SJSA1 (cell line): Measurements from ENCODE around the gene POP4. TPM values are rescaled to one million over a fixed set of nuclear protein-coding genes. Genes with fewer than 3 reads are reported as not detected.

Experiments
- DNase-seq, 2 experiments: peaks; one replicate each; pipeline ENCODE4 v3.0.0-alpha.2; 2015 to 2020; ENCODE audit warnings: low spot score in 2 of 2, low read depth in 1 of 2
- H3K27ac ChIP-seq: fragments of 250-450 bp; sonication (Bioruptor Pico); 2 replicates; pipeline ENCODE4 v1.5.1; 2020; ENCODE audit warnings: mild to moderate bottlenecking, moderate library complexity
- H3K27me3 ChIP-seq: fragments of 250-450 bp; sonication (Bioruptor Pico); replicated peaks from 2 replicates; pipeline ENCODE4 v1.5.1; 2020; ENCODE audit warnings: mild to moderate bottlenecking, moderate library complexity
- H3K36me3 ChIP-seq: fragments of 250-450 bp; sonication (Bioruptor Pico); 2 replicates; pipeline ENCODE4 v1.5.1; 2020; ENCODE audit warnings: mild to moderate bottlenecking
- H3K4me1 ChIP-seq: fragments of 250-450 bp; sonication (Bioruptor Pico); replicated peaks from 2 replicates; pipeline ENCODE4 v1.6.1; 2021; ENCODE audit warnings: mild to moderate bottlenecking
- H3K4me3 ChIP-seq: fragments of 250-450 bp; sonication (Bioruptor Pico); 2 replicates; pipeline ENCODE4 v1.5.1; 2020; ENCODE audit warnings: mild to moderate bottlenecking
- H3K9me3 ChIP-seq: fragments of 250-450 bp; sonication (Bioruptor Pico); replicated peaks from 2 replicates; pipeline ENCODE4 v1.5.1; 2020; ENCODE audit warnings: mild to moderate bottlenecking
- total RNA-seq: library from RNA; depleted of rRNA; stranded (reverse); fragments of >200 nt; shearing (Covaris generic); gene quantifications from 2 replicates; pipeline ENCODE4 v1.2.3, GENCODE V29; 2014

Gene POP4
- total RNA-seq, 1 experiment from 2014 or later = 92.4 TPM

GRCh38 chr19:29636553-29637360 is 30.7 kb downstream of the POP4 start:
- Histone ChIP-seq H3K9me3 (no peaks in the 10 kb centered on the region; the same call in 1 of the 2 replicates), H3K27me3 (no peaks in the 10 kb centered on the region), H3K27ac (no peak overlapping the region), H3K4me1 (no peaks in the 10 kb centered on the region), H3K36me3 (no peaks in the 10 kb centered on the region), H3K4me3 (no peak overlapping the region)
- DNase-seq = no peak

DNA sequence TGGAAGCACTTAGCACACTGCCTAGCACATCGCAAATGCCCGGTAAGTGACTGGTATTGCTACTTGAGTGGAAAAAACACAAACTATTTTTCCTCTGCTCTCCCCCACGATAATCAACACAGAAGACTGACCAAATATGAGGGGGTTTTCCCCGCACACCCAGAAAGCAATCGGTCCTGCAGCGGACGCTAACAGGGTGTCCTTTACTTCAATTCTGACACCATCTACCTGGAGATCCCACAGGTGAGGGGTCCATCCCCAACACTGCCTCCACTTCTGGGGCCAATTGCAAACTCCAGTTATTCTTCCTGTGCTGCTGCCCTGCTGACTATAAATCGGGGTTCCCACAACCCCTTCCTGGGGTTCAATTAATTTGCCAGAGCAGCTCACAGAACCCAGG is 33.0 kb downstream of the POP4 start:
- H3K4me1 ChIP-seq = no peaks in the 10 kb centered on the region
- H3K36me3 ChIP-seq = no peaks in the 10 kb centered on the region
- H3K27me3 ChIP-seq = no peaks in the 10 kb centered on the region
- no peak overlapping the region for H3K4me3 ChIP-seq
- H3K9me3 ChIP-seq = no peaks in the 10 kb centered on the region; the same call in 1 of the 2 replicates
- no peak overlapping the region for H3K27ac ChIP-seq
- DNase-seq = no peak

DNA sequence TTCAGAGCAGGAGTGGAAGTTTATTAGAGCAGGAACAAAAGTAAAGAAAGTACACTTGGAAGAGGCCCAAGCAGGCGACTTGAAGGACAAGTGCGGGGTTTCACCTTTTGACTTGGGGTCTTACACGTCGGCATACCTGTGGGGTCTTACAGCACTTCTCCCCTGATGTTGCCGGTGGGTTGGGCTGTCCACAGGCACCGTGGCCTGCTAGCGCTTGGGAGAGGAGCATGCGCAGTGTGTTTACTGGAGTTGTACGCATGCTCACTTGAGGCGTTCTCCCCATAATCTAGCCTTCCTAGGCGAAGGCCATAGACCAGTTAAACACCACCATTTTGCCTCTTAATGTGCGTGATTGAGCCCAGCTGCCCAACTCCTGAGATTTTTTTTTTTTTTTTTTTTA is 34.1 kb downstream of the POP4 start:
- no peaks in the 10 kb centered on the region for H3K36me3 ChIP-seq
- no peaks in the 10 kb centered on the region for H3K4me1 ChIP-seq
- H3K4me3 ChIP-seq = no peak overlapping the region
- no peak for DNase-seq
- H3K27me3 ChIP-seq = no peaks in the 10 kb centered on the region
- H3K9me3 ChIP-seq = no peaks in the 10 kb centered on the region
- no peak overlapping the region for H3K27ac ChIP-seq

DNA sequence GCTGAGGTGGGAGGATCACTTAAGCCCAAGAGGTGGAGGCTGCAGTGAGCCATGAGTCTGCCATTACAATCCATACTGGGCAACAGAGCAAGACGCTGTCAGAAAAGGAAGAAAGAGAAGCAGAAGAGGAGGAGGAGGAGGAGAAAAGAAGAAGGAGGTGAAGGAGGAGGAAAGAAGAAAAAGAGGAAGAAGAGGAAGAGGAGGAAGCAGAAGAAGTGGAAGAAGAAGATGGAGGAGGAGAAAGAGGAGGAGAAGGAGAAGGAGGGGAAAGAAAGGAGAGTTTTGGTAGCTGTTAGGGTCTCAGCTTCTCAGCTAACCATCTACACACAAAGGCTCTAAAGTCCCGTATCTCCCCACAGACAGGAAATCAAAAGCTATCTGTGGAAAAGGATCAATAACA is 35.5 kb downstream of the POP4 start:
- H3K27me3 ChIP-seq = no peaks in the 10 kb centered on the region
- no peak overlapping the region for H3K27ac ChIP-seq
- H3K4me1 ChIP-seq = no peaks in the 10 kb centered on the region
- DNase-seq = no peak
- no peaks in the 10 kb centered on the region for H3K36me3 ChIP-seq
- no peaks in the 10 kb centered on the region for H3K9me3 ChIP-seq
- H3K4me3 ChIP-seq = no peak overlapping the region

GRCh38 chr19:29643361-29643935 is 37.4 kb downstream of the POP4 start:
- H3K4me3 ChIP-seq = no peak overlapping the region
- H3K36me3 ChIP-seq = no peaks in the 10 kb centered on the region
- no peaks in the 10 kb centered on the region for H3K9me3 ChIP-seq
- H3K27me3 ChIP-seq = no peaks in the 10 kb centered on the region
- no peak for DNase-seq
- H3K4me1 ChIP-seq = no peaks in the 10 kb centered on the region
- no peak overlapping the region for H3K27ac ChIP-seq

- Histone ChIP-seq H3K36me3 (no peaks in the 10 kb centered on the region), H3K4me1 (no peaks in the 10 kb centered on the region), H3K27ac (no peak overlapping the region), H3K9me3 (no peaks in the 10 kb centered on the region), H3K27me3 (no peaks in the 10 kb centered on the region), H3K4me3 (no peak overlapping the region)
- no peak for DNase-seq
Observed at GRCh38 chr19:29644210-29644609, 38.1 kb downstream of the POP4 start.

GRCh38 chr19:29645491-29645867 is 39.4 kb downstream of the POP4 start:
- Histone ChIP-seq H3K27ac (no peak overlapping the region), H3K36me3 (no peaks in the 10 kb centered on the region), H3K27me3 (no peaks in the 10 kb centered on the region), H3K9me3 (no peaks in the 10 kb centered on the region), H3K4me1 (no peaks in the 10 kb centered on the region), H3K4me3 (no peak overlapping the region)
- no peak for DNase-seq

- Histone ChIP-seq H3K4me1 (no peaks in the 10 kb centered on the region), H3K27ac (no peak overlapping the region), H3K36me3 (no peaks in the 10 kb centered on the region), H3K27me3 (no peaks in the 10 kb centered on the region), H3K4me3 (no peak overlapping the region), H3K9me3 (no peaks in the 10 kb centered on the region)
- DNase-seq = no peak
Observed at GRCh38 chr19:29645911-29646310, 39.8 kb downstream of the POP4 start.

DNA sequence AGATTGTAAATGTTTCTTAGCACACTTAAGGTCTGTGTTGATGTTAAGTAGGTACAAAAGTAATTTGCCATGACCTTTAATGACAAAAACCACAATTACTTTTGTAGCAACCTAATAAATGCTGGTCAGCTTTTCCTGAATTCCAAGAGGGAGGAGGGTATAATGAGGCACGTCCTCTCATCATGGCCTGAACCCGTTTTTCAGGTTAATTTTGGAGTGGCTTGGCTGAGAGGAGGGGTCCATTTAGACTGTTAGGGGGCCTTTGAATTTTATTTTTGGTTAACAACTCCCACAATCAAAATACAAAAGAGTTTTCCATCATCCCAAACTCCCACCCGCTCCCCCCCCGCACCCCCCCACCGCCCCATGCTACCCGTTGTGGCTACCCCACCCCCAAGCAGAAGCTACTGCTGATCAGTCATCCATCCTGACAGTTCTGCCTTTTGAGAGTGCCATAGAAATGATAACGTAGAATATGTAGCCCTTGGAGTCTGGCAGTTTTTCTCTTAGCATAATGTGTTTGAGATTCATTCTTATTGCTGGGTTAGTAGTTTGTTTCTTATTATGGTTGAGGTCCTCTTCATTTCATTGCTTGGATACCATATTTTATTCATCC is 44.8 kb downstream of the POP4 start:
- Histone ChIP-seq H3K36me3 (no peaks in the 10 kb centered on the region), H3K27ac (no peak overlapping the region), H3K9me3 (no peaks in the 10 kb centered on the region), H3K4me3 (no peak overlapping the region), H3K27me3 (no peaks in the 10 kb centered on the region; the same call in 1 of the 2 replicates), H3K4me1 (no peaks in the 10 kb centered on the region)
- DNase-seq = no peak

DNA sequence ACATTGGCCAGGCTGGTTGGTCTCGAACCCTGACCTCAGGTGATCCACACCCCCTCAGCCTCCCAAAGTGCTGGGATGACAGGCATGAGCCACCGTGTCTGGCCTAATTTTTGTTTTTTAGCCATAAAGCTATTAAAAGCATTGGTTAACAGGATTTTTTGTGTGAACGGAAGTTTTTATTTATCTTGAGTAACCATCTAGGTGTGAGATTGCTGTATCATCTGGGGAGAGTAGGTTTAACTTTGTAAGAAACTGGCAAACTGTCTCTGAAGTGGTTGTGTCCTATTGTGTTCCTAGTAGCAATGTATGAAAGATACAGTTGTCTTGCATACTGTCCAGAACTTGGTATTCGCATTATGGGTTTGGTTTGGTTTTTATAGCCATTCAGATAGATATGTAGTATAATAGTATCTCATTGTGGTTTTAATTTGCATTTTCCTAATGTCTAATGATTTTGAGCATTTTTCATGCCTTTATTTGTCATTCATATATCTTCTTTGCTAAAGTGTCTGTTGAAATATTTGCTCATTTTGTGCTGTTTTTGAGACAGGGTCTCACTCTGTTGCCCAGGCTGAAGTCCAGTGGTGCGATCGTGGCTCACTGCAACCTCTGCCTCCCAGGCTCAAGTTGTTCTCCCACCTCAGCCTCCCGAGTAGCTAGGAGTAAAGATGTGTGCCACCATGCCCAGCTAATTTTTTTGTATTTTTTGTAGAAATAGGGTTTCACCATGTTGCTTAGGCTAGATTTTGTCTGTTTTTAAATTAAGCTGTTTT is 45.7 kb downstream of the POP4 start:
- no peak overlapping the region for H3K27ac ChIP-seq
- no peaks in the 10 kb centered on the region; the same call in 1 of the 2 replicates for H3K27me3 ChIP-seq
- DNase-seq = no peak
- H3K36me3 ChIP-seq = no peaks in the 10 kb centered on the region
- H3K4me3 ChIP-seq = no peak overlapping the region
- H3K4me1 ChIP-seq = no peaks in the 10 kb centered on the region
- no peaks in the 10 kb centered on the region for H3K9me3 ChIP-seq

DNA sequence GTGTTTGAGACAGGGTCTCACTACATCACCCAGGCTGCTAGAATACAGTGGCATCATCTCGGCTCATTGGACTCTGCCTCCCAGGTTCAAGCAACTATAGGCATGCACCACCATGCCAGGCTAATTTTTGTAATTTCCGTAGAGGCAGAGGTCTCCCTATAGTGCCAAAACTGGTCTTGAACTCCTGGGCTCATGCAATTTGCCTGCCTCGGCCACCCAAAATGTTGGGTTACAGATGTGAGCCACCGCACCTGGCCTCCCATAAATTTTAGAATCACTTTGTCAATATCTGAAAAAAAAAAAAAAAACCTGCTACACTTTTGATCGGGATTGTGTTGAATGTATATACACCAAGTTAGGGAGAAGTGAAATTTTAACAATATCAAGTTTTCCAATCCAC is 47.3 kb downstream of the POP4 start:
- no peaks in the 10 kb centered on the region for H3K36me3 ChIP-seq
- DNase-seq = no peak
- H3K4me1 ChIP-seq = no peaks in the 10 kb centered on the region
- no peak overlapping the region for H3K4me3 ChIP-seq
- H3K27me3 ChIP-seq = no peaks in the 10 kb centered on the region; the same call in 1 of the 2 replicates
- no peaks in the 10 kb centered on the region for H3K9me3 ChIP-seq
- H3K27ac ChIP-seq = no peak overlapping the region

DNA sequence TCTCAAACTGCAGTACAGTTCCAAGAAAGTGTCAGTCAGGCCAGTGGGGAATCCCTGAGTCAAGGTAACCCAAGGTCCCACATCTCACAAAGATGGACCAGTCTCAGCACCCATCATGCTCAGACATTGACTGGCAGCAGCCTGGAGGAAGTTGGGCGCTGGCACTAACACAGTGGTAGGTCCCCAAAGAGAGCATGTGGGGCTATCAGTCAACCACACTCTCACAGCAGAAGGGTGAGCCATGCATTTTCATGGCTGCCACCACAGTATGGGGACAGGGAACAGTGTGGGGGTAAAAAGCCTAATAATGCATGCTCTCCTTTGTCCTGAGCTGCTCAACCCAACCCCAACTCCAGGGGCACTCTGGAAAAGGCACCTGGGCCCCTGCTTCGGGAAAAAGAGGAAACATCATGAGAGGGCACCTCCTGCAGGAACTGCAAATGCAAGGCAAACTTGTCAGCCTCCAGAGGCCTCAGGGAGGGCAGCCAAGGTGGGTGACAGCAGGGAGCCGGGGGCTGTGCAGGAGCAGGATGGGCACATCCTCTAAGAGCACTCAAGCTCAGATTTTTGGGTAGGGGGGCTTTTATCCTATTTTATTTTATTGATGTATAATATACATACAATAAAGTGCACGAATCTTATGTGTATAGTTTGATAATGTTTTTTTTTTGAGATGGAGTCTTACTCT is 49.7 kb downstream of the POP4 start:
- Histone ChIP-seq H3K9me3 (no peaks in the 10 kb centered on the region), H3K4me3 (no peak overlapping the region), H3K27ac (no peak overlapping the region), H3K4me1 (no peaks in the 10 kb centered on the region), H3K27me3 (no peaks in the 10 kb centered on the region; the same call in 1 of the 2 replicates), H3K36me3 (no peaks in the 10 kb centered on the region)
- DNase-seq = no peak

GRCh38 chr19:29658221-29658991 is 52.3 kb downstream of the POP4 start:
- H3K4me1 ChIP-seq = peaks cover 17% of the 10 kb centered on the region
- H3K27me3 ChIP-seq = no peaks in the 10 kb centered on the region; the same call in 1 of the 2 replicates
- no peak for DNase-seq
- no peak overlapping the region for H3K27ac ChIP-seq
- H3K36me3 ChIP-seq = no peaks in the 10 kb centered on the region
- no peak overlapping the region for H3K4me3 ChIP-seq
- no peaks in the 10 kb centered on the region for H3K9me3 ChIP-seq
